Eye (tissue), 1 donor: ENCODE data around the gene CFAP107.
"Not testable (repeated sequence)": the region's sequence is repeated elsewhere in the genome, so short reads cannot be mapped to it uniquely, and the experiment has no call there.

Experiments
- DNase-seq: peaks from one replicate; pipeline ENCODE4 v3.0.0-alpha.2; 2015

Gene CFAP107

DNA sequence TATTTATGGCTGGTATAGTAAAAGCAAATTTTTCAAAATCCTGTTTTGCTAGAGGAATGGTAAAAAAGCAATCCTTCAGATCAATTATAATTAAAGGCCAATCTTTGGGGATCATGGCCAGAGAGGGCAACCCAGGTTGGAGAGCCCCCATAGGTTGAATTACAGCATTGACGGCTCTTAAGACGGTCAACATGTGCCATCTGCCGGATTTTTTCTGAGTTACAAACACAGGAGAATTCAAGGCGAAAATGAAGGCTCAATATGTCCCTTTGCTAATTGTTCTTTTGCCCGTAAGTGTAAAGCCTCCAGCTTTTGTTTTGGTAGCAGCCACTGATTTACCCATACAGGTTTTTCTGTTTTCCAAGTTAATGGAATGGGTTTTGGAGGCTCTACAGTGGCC is 35.5 kb downstream of the CFAP107 start:
- not testable (repeated sequence) for DNase-seq

DNA sequence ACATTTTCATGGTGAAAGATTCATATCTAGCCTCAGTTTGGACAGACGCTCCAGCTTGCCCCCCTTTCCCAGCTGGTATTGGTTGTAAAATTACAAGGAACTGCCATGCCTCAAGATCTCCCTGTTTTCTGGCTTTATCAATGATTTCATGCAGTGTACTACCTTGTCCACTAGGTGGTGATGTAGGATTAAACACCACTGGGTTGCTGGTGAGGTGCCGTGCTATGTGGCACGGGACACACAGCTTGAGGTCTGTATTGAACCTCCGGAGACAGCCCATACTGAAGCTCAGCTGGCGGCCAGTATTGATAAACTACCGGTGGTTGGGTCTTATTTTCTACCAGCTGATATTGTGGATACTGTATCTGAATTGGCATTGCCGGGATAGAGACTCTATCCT is 37.8 kb downstream of the CFAP107 start:
- DNase-seq: not testable (repeated sequence)

GRCh38 chr1:12784729-12785128 is 38.7 kb downstream of the CFAP107 start:
- not testable (repeated sequence) for DNase-seq

- DNase-seq: not testable (repeated sequence)
Observed at GRCh38 chr1:12791097-12791496, 45.1 kb downstream of the CFAP107 start, which contains the start of gene PRAMEF1. Gene PRAMEF1 (plus strand): TSS chr1:12791397. CDS start chr1:12793228, 1,831 bp downstream.

DNA sequence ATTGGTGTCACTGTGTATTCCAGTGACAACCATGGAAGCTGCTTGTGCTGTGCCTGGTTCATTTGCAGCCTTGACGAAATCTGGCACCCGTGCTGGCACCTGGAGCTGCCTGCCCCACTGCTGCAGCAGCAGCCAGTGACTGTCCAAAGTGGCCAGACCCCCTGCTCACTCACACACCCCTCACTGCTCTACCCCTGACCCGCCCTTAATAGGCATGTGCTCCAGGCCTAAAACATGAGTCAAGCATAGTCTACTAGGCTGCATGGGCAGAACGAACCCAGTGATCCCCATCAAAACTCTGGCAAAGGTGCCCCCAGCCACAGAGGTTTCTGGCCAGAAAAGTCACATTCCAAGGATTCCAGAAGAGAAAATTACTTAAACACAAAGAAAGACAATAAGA is 52.9 kb downstream of the CFAP107 start:
- DNase-seq: no peak

DNA sequence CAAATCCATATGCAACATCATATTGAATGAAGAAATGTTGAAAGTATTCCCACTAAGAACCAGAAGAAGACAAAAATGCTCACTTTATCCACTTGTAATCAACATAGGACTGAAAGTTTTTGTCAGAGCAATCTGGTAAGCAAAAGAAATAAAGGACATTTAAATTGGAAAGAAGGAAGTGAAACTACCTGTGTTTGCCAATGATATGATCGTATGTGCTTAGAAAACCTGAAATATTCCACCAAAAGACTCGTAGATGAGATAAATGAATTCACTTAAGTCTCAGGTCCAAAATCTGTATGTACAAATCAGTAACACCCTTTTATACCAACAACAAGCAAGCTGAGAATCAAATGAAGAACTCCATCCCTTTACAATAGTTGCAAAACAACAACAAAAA is 53.7 kb downstream of the CFAP107 start:
- DNase-seq: no peak

GRCh38 chr1:12809933-12810332 is 63.9 kb downstream of the CFAP107 start:
- no peak for DNase-seq

DNA sequence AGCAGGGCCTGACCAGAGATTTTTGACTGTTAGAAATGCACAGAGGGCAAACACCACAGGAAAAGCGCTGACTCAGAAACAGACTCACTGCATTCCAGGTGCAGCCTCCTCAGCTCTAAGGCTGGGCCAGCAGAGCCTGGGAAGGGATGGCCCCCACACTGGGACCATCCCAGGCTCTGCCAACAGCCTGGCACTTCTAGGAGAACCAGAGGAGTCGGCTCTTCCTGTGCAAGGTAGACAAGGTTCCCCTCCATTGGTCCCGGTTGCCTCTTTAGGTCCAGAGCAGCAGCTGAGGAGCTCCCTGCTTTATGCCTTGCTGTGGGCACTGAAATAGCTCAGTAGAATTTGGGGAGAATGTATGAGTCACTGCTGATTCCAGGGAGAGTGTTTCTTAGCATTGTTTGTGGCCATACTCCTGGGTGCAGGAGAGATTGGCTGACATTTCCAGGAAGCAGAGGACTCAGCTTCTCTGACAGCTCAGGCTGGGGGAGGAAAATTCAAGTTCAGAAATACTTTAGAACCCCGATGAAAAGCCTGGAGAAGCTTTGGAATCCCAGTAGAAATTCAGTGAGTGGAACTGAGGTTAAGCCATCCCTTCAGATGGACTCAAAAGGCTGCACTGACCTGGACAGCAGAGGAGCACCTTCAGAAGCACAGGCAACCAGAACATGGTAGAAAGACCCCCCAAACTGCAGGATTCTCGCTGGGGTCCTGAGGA is 64.8 kb downstream of the CFAP107 start:
- DNase-seq: no peak

DNA sequence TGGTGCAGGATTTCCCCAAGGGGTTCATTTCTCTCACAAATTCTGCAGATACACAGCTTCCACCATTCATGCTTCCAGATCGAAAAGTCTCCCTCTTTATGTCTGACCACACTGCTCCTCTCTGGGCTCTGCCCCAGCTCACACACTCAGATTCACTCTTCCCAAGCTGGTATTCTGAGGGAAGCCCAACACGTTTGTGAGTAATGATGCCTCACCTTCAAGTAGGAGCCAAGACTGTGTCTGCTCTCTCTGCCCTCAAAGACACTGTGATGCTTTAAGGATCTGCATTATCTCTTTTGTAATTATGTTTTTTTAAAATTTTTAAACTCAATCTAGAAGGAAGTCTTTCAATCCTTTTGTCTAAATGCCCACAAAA is 65.4 kb downstream of the CFAP107 start:
- no peak for DNase-seq
